UCSD-AML1 (cell line): ENCODE measurements around the gene RB1.
"Not testable (repeated sequence)": the region's sequence is repeated elsewhere in the genome, so short reads cannot be mapped to it uniquely, and the experiment has no call there.

Source experiments
- DNase-seq: peaks from one replicate; lab custom pipeline; 2025; ENCODE audit not compliant: unreplicated experiment; lab: John Stamatoyannopoulos, UW

RB1 gene

GRCh38 chr13:48346583-48346982 lies 43.0 kb downstream of the RB1 start:
- no peak for DNase-seq

GRCh38 chr13:48349525-48349924 lies 46.0 kb downstream of the RB1 start:
- DNase-seq: no peak

- no peak for DNase-seq
These were observed 50.0 kb downstream of the RB1 start for GRCh38 chr13:48353590-48353989.

- DNase-seq: not testable (repeated sequence)
These were observed 52.0 kb downstream of the RB1 start for GRCh38 chr13:48355524-48355923.

- DNase-seq: no peak
These were observed 53.2 kb downstream of the RB1 start for GRCh38 chr13:48356750-48357149.

- DNase-seq: no peak
These were observed 66.4 kb downstream of the RB1 start for GRCh38 chr13:48369988-48370387.

GRCh38 chr13:48370815-48371214 lies 67.3 kb downstream of the RB1 start:
- DNase-seq: no peak

- DNase-seq: no peak
These were observed 74.3 kb downstream of the RB1 start for GRCh38 chr13:48377857-48378256.

GRCh38 chr13:48380581-48380980 lies 77.0 kb downstream of the RB1 start:
- DNase-seq: no peak

- no peak for DNase-seq
These were observed 79.8 kb downstream of the RB1 start for GRCh38 chr13:48383384-48383783.

GRCh38 chr13:48386816-48387215 lies 83.3 kb downstream of the RB1 start:
- no peak for DNase-seq

GRCh38 chr13:48391257-48391656 lies 87.7 kb downstream of the RB1 start:
- no peak for DNase-seq

- DNase-seq: no peak
These were observed 89.6 kb downstream of the RB1 start for GRCh38 chr13:48393030-48393697.

- DNase-seq: no peak
These were observed 90.1 kb downstream of the RB1 start for GRCh38 chr13:48393698-48394085.

GRCh38 chr13:48397744-48398143 lies 94.2 kb downstream of the RB1 start:
- no peak for DNase-seq

- no peak for DNase-seq
These were observed 95.0 kb downstream of the RB1 start for GRCh38 chr13:48398450-48399095.

- no peak for DNase-seq
These were observed 96.6 kb downstream of the RB1 start for GRCh38 chr13:48400090-48400694.

- no peak for DNase-seq
These were observed 97.3 kb downstream of the RB1 start for GRCh38 chr13:48400850-48401291.

- no peak for DNase-seq
These were observed 97.9 kb downstream of the RB1 start for GRCh38 chr13:48401480-48401879.

GRCh38 chr13:48402325-48402932 lies 98.9 kb downstream of the RB1 start:
- DNase-seq: no peak

GRCh38 chr13:48403151-48403631 lies 99.6 kb downstream of the RB1 start:
- DNase-seq: no peak

- no peak for DNase-seq
These were observed 100.4 kb downstream of the RB1 start for GRCh38 chr13:48403913-48404312.
